ENCODE results near the gene CCDC178. TPM values are rescaled to one million over a fixed set of nuclear protein-coding genes. Genes with fewer than 3 reads are reported as not detected.

Gene CCDC178
- total RNA-seq, 4 donors from 2014 or later: 0.73 to 1.1 TPM; not detected in 2

- H3K36me3 ChIP-seq: no peaks in the 10 kb centered on the region
- TF ChIP-seq POLR2A (IDR thresholded peaks at IDR 0.05) (no peak), CTCF (IDR thresholded peaks at IDR 0.05) (no peak)
- no peaks in the 10 kb centered on the region for H3K4me1 ChIP-seq
- no peaks in the 10 kb centered on the region for H3K27me3 ChIP-seq
- no peak overlapping the region for H3K27ac ChIP-seq
- H3K9me3 ChIP-seq: no peaks in the 10 kb centered on the region
- DNase-seq: no peak
- WGBS, 2 donors: 67 to 81% methylated on average over 3 of the region's 3 CpGs
- intact Hi-C loops (cut with DNase I): no loop called here
- H3K4me3 ChIP-seq: no peak overlapping the region
Observed at GRCh38 chr18:33304277-33304676, 136.2 kb downstream of the CCDC178 start.

GRCh38 chr18:33291539-33291938 is 149.0 kb downstream of the CCDC178 start:
- no peak for TF ChIP-seq CTCF (IDR thresholded peaks at IDR 0.05)
- TF ChIP-seq POLR2A (IDR thresholded peaks at IDR 0.05): no peak
- no peak for DNase-seq
- Histone ChIP-seq H3K4me3 (no peak overlapping the region), H3K9me3 (no peaks in the 10 kb centered on the region), H3K27me3 (no peaks in the 10 kb centered on the region), H3K4me1 (no peaks in the 10 kb centered on the region), H3K36me3 (no peaks in the 10 kb centered on the region), H3K27ac (no peak overlapping the region)
- intact Hi-C loops (cut with DNase I): no loop called here
- 13 to 39% methylated on average over 1 of the region's 1 CpG for WGBS, 2 donors

- 84 to 93% methylated on average over 3 of the region's 3 CpGs for WGBS, 2 donors
- TF ChIP-seq POLR2A (IDR thresholded peaks at IDR 0.05): no peak
- no peak for TF ChIP-seq CTCF (IDR thresholded peaks at IDR 0.05)
Observed at GRCh38 chr18:33288082-33288716, 152.3 kb downstream of the CCDC178 start.

DNA sequence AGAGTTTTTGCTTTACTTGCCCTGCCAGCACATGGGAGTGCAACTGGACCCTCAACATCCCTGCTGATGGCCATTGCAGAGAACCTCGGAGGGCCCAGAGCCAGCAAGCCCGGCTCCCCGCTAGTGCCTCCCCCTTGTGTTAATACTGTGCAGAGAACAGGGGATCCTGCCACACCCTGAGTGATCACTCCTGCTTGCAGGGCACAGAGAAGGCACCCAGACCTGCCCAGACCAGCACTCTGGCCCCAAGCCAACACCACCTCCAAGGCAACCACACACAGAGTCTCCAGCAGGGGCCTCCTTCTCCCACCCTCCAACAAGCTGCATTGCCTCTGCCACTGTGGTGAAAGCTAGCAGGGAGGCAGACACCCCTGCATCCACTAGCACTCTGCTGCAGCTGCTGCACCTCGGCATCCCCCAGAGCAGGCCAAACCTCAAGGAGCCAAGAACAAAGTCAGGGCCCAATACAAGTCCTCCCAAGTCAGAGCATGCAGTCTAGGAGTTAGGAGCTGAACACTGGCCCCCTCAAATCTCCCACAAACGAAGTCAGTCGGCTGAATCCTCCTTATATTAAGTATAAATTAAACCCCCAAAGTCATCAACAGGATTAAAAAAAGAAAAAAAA is 157.7 kb downstream of the CCDC178 start:
- intact Hi-C loops (cut with DNase I): no loop called here
- WGBS, 2 donors: 13 to 100% methylated on average over 1 to 2 of the region's 6 CpGs
- Histone ChIP-seq H3K27ac (no peak overlapping the region), H3K4me1 (no peaks in the 10 kb centered on the region), H3K4me3 (no peak overlapping the region), H3K36me3 (no peaks in the 10 kb centered on the region), H3K9me3 (no peaks in the 10 kb centered on the region), H3K27me3 (no peaks in the 10 kb centered on the region)
- no peak for DNase-seq
- TF ChIP-seq CTCF (IDR thresholded peaks at IDR 0.05): no peak
- no peak for TF ChIP-seq POLR2A (IDR thresholded peaks at IDR 0.05)

More at GRCh38 chr18:33288082-33288716, 152.3 kb downstream of the CCDC178 start:
- Histone ChIP-seq H3K27ac (no peak overlapping the region), H3K4me1 (no peaks in the 10 kb centered on the region), H3K27me3 (no peaks in the 10 kb centered on the region), H3K9me3 (no peaks in the 10 kb centered on the region), H3K4me3 (no peak overlapping the region), H3K36me3 (no peaks in the 10 kb centered on the region)
- DNase-seq: no peak
- intact Hi-C loops (cut with DNase I): no loop called here

- TF ChIP-seq CTCF (IDR thresholded peaks at IDR 0.05): no peak
- no peak for TF ChIP-seq POLR2A (IDR thresholded peaks at IDR 0.05)
- WGBS, 2 donors: 84 to 91% methylated on average over 5 to 6 of the region's 7 CpGs
- DNase-seq: no peak
- Histone ChIP-seq H3K27me3 (no peaks in the 10 kb centered on the region), H3K9me3 (no peaks in the 10 kb centered on the region), H3K4me3 (no peak overlapping the region), H3K27ac (no peak overlapping the region), H3K36me3 (no peaks in the 10 kb centered on the region), H3K4me1 (no peaks in the 10 kb centered on the region)
- intact Hi-C loops (cut with DNase I): no loop called here
Observed at GRCh38 chr18:33282142-33282541, 158.4 kb downstream of the CCDC178 start.

Data from esophagus squamous epithelium (tissue), 5 donors.